IPS DF 4.7 (cell line): ENCODE results near the gene FAM117A.
"Not testable (repeated sequence)": the region's sequence is repeated elsewhere in the genome, so short reads cannot be mapped to it uniquely, and the experiment has no call there.

Experiments used
- DNase-seq: peaks from one replicate; pipeline ENCODE4 v3.0.0-alpha.2; 2013; ENCODE audit warnings: low spot score; ENCODE audit errors: extremely low read depth

The FAM117A gene

DNA sequence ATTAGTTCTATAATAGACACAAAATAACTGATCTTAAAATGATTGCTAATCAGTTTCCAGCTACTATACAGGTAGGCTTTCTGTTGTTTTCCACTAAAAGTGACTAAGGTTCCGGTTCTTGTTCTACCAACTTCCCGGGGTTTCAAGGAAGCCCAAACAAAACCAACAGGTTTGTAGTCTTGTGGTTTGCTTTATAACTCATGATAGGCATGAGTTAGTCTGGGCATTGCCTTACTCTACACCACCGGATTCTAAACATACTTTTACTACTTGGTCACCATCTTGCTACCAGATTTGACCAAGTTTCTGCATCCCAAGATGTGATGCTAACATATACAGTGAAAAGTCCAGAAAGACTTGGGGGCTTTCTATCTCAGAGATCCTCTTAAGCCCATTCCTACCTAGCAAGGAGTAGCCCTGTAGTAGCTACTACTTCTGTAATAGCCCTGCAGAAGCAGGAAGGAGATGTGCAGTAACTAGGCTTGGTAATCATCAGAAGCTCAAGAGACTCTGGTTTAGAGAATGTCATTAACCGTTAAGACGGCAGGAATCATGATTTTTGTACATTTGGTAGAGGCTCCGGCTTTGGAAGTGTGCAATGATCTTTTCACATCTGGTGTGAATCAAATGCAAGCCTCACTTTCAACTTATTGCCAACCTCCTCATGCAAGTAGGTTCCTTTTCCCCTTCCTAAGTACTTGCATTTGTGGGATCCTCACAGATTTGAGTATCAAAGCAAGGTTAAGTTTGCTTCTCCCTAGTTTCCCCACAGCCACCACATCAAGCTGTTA is 1.6 kb downstream of the FAM117A start:
- no peak for DNase-seq

DNA sequence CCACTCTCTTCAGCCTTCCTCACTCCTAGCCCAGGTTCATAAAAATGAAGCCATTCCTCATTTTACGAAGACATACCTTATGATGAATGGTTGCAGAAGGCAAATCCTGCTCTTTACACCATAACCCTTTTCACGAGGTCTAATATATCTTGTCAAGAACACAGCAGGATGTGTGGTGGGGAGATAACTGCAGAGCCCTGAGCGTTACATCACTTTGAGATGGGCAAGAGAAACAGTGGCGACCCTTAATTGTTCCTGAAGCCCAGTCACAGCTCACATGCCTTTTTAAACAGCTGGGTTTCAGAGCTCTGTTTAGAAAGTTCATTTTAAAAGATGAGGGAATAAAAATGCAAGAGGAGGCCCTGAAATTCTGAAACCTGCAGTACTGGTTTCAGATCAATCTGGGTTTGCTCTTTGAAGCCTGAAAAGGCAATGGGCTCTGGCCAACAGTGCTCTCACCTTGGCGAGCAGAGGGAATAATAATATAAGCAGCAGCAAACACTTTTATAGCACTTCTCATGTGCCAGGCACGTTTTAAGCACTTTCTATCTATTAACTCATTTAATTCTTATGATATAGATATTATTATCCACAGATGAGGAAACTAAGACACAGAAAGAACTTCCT is 2.9 kb downstream of the FAM117A start:
- DNase-seq, result no peak

GRCh38 chr17:49760296-49760695 is 3.6 kb downstream of the FAM117A start:
- DNase-seq, result no peak

- DNase-seq, result no peak
These were observed 4.7 kb downstream of the FAM117A start for GRCh38 chr17:49759203-49759602.

DNA sequence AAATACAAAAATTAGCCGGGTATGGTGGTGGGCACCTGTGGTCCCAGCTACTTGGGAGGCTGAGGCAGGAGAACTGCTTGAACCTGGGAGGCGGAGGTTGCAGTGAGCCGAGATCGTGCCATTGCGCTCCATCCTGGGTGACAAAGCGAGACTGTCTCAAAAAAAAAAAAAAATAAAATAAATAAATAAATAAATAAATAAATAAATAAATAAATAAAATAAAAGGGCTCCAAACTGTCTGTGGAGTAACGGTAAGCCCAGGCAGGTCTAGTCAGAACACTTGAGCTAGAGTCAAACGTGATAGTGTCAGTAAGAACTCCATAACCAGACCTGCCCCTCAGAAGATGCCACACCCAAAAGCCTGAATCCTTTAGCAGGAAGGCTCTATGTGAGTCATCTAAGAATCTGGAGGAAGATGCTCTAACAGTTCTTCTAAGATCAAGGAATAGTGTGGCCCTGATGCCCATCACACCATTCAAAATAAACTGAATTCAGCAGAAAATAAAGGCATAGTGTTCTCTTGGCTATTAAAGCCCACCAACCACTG is 5.4 kb downstream of the FAM117A start:
- not testable (repeated sequence) for DNase-seq

GRCh38 chr17:49757151-49757777 is 6.7 kb downstream of the FAM117A start:
- no peak for DNase-seq

DNA sequence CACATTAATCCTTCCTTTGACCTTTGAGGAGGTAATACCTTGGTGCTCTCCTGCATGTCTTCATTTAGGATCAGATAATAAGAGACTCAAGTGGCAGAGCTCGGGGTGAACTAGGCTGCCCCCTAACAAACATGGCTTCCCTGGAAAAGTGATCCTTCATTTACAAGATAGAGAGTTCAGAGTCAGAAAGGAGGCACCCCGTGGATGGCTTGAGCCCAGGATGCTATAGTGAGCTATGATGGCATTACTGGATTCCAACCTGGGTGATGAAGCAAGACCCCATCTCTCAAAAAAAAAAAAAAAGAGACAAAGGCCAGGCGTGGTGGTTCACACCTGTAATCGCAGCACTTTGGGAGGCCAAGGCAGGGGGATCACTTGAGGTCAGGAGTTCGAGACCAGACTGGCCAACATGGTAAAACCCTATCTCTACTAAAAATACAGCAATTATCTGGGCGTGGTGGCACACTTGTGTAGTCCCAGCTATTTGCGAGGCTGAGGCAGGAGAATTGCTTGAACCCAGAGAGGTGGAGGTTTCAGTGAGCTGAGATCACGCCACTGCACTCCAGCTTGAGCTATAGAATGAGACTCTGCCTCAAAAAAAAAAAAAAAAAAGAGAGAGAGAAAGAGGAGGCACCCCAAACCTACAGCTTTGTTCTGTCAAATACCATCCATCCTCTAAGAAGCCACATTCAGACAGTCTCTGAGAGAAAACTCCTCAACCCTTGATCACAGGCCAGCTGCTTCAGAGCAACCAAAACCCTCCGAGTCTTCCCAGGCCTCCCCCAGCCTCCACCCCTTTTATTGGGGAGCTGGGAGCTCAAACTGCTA is 7.4 kb downstream of the FAM117A start:
- DNase-seq, result no peak

GRCh38 chr17:49755663-49756283 is 8.2 kb downstream of the FAM117A start:
- no peak for DNase-seq

- DNase-seq, result no peak
These were observed 10.0 kb downstream of the FAM117A start for GRCh38 chr17:49753959-49754391.

DNA sequence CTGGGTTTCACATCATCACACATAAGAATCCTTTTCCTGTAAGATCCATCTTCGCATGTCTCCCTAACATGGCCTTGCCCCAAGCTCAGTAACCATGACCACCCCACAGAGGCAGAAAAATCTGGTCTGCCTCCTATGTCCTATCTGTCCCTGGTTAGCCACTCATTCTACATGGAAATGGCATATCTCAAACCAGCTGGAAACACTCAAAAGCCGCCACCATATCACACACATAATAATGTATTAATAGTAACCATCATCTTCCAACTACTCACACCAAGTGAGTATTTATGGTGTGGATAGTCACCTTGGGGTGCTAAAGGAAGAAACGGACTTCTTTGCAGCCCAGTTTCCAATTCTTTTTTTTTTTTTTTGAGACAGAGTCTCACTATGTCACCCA is 11.4 kb downstream of the FAM117A start:
- DNase-seq, result no peak

GRCh38 chr17:49749730-49750129 is 14.2 kb downstream of the FAM117A start:
- DNase-seq, result no peak

DNA sequence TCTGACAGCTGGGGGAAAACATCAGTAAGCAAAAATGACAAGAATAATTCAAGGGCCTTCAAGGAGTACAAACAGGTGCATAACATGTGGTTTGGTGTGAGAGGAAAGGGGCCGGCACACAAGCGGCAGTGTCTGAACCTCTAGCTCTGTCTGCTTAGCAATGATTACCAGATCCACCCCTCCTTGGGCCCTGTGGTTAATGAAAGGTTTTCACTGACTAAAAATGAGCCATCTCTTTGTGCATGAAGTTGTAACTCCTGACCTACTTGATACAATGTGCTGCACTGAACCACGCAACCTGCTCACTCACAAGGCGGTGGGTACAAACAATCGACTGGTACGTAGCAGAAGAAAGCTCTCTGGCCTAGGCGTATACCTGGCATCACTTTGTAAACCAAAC is 15.1 kb downstream of the FAM117A start:
- no peak for DNase-seq

GRCh38 chr17:49748223-49748622 is 15.7 kb downstream of the FAM117A start:
- no peak for DNase-seq

- DNase-seq, result no peak
These were observed 16.3 kb downstream of the FAM117A start for GRCh38 chr17:49747632-49748031.

DNA sequence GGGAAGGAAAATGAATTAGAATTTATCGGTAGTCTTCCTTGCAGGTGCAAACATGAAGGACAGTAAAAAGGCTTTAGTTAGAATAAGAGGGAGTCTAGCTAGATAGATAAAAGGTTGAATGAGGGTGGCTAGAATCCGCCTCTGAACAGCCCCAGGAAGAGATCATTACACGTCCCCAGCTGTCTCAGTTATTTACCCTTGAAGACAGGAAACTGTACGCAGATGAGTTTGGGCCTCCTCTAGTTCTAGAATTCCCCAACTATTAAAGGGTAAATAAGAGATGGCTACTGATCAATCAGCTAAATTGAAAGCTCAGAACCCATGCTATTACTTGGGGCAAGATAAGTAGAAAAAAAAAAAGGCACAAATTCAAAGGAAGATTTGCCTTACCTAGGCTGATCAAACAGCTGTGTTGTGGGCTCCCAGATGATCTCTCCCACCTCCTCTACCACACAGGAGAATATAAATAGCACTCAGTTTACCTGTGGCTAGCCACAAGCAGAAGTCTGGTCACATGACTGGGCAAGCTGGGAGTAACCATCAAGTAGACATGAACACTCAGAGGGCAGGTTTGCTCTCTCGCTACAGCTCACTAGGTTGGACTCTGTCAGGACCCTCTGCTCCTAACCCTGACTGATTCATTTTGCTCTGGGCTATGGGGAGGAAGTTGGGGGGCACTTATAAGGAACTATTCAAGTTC is 17.0 kb downstream of the FAM117A start:
- DNase-seq, result no peak

GRCh38 chr17:49745175-49746139 is 18.5 kb downstream of the FAM117A start:
- DNase-seq, result no peak

GRCh38 chr17:49742166-49742638 is 21.7 kb downstream of the FAM117A start:
- DNase-seq, result no peak

DNA sequence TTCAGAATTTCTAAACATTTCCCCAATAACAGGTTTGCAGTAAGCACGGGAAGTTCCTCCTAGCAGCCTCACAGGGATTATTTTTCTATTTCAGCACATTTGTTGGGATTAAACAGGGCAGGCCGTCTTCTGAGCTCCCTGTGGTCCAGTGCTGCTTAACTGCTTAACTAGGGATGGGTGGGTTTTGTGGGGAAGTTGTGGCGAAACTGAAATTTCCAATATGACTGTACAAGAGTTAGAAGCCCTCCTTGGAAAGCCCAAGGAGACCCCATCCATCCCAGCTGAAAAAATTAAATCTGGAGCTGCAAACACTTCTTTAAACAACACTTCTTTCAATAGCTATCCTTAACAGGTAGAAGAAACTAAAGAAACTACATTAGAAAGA is 22.2 kb downstream of the FAM117A start:
- no peak for DNase-seq
